ENCODE results near the gene RASGRP2. TPM values are rescaled to one million over a fixed set of nuclear protein-coding genes. Genes with fewer than 3 reads are reported as not detected.

Gene RASGRP2
- total RNA-seq, 1 donor from 2014 or later: 30.8 TPM

DNA sequence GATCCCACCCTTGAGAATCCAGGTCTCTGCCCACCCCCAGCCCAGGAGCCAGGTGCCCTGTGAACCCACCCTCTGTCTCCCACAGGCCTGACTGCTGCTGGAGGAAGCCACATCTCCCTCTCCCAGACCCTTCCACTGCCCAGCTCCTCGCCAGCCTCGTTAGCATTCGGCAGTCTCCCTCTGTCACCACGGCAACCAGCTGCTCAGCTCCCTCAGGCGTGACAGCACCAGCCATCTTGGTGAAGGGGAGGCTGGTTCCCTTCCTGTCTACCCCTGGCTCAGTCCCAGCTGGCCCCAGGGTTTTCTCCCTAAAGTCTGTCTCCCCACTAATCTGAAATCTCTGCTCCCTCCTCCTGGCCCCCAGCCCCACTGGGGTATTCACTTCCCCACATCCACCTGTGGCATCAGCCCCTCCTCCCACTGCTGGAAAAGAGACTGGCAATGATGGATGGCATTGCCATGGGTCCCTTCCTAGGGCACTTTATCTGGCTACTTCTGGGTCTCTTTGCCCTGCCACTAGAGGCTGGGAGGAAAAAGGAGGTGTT, 49.0 kb downstream of the RASGRP2 start:
- DNase-seq: peak; percentile 66

- no peak for DNase-seq
These were observed 49.8 kb downstream of the RASGRP2 start for GRCh38 chr11:64694026-64694755.

- DNase-seq: no peak
These were observed 51.1 kb downstream of the RASGRP2 start for GRCh38 chr11:64692764-64693331.

DNA sequence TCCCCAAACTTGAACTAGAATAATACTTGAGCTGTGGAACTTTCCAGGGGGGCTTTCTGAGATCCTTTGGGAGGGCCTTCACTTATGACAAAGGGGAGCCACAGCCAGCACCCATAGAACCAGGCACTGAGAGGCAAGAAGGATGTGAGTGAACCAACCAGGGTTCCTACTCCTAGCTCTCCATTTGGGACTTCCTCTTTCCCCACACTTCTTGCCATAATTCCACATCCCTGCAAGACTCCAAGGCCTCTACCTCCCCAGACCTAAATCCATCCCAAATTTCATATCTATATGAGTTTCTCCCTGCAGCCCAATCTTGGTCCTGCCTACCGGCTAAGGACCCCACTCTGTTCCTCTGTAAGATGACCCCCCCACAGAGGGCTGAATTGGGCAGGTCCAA, 52.4 kb downstream of the RASGRP2 start:
- no peak for DNase-seq

- no peak for DNase-seq
These were observed 53.7 kb downstream of the RASGRP2 start for GRCh38 chr11:64690235-64690634.

DNA sequence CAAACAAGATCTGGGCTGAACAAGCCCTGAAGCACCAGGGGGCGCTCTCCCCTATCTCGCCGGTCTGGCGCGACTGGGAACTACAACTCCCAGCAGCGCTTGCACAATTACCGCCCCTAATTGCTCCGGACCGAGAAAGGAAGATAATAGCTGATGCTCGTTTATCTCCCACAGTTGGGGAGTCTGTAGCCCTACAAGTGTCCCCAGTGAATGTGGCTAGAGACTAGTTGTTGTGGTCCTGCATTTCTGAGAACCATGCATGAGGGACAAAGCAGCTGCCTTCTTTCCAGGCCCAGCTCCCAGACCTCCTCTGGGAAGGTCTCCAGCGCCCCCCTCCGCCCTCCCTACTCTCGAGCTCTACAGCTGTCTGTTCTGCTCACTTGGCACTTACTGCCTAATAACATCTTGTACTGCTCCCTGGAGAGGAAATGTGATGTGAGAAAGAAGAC, 55.4 kb downstream of the RASGRP2 start:
- DNase-seq: peak; percentile 97

DNA sequence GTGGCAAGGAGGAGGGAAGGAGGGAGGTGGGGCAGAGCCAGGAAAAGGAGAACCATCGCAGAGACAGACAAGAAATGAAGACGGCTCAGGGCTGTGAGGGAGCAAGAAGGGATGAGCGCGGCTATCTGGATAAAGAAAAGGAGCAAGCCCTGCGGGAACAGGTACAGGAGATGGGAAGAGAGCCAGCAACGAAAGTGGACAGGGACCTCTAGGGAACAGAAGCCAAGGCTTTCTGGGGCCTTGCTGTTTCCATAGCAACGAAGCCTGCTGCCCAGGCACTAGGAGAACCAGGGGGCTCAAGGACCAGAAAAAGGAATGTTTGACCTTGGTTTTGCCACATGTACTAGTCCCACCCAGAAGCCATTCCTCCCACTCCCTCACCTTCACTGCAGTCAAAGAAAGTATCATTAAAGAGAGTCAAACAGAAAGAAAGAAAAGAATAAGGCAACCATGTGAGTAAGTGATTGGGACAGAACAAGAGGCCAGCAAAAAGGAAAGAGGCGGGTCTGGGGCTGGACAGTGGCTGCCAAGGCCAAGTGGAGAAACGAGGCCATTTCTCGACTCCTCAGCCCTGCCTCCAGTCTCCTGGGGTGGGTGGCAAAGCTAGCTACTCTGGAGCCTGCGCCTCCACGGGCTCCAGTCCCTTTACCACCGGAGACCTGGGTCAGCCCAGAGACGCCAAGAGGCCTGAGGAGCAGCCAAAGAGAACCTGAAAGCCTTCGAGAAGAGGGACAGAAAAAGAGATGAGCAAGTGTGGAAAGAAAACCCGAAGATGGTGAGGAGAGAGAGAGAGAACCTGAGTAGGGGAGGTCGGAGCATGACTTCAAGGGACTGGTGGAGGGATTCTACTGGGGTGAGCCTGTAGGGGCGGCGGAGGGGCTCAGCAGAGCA, 56.1 kb downstream of the RASGRP2 start:
- DNase-seq: no peak

DNA sequence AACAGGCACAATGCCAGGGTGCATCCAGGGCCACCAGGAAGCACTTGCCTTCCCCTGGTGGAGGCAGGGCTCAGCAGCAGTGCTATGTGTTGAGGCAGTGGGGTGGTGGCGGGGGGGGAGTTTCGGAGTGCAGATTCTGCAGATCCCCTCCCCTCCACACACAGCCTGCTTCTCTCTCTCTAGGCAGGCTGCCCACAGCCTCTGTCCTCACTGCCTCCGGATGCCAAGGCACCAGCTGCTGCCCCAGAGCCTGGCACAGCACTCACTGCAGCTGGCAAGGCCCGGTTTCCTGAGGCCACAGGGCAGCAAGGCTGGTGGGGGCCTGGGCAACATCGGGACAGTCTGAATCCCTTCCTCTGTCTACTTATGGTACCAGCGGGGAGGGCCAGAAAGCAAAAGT, 56.7 kb downstream of the RASGRP2 start:
- peak; percentile 94 for DNase-seq

- DNase-seq: no peak
These were observed 57.3 kb downstream of the RASGRP2 start for GRCh38 chr11:64686466-64687170.

GRCh38 chr11:64685536-64685935, 58.4 kb downstream of the RASGRP2 start:
- no peak for DNase-seq

DNA sequence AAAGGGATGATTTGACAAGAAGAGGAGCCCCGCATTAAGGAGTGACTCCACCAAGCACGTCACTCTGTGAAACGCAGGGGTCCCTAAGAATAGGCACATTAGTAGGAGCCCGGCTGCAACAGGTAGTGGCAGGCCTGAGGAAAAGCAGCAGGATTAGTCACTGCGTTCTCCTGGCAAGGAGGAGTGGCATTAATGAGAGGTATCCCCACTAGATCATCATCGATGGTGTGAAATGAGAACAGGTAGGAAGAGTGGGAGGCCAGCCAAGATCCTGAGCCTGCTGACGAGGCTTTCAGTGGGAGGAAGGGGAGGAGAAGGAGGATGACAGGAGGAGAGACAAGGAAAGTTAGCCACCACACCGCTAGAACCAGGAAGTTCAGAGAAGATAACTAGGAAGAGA, 59.6 kb downstream of the RASGRP2 start:
- DNase-seq: no peak

- DNase-seq: no peak
These were observed 62.8 kb downstream of the RASGRP2 start for GRCh38 chr11:64681171-64681570.

- DNase-seq: no peak
These were observed 64.1 kb downstream of the RASGRP2 start for GRCh38 chr11:64679846-64680245.

GRCh38 chr11:64677441-64678023, 66.4 kb downstream of the RASGRP2 start:
- no peak for DNase-seq

Other genes starting within 250 kb of the RASGRP2 start
- not detected for gene SLC22A11, start 188.2 kb downstream of the RASGRP2 start, total RNA-seq
- gene SLC22A12, start 152.9 kb downstream of the RASGRP2 start, total RNA-seq: not detected
- gene NRXN2, start 20.9 kb downstream of the RASGRP2 start, total RNA-seq: 13.8 TPM
- 584 TPM for gene PYGM, start 15.8 kb upstream of the RASGRP2 start, total RNA-seq
- gene SF1, start 34.4 kb upstream of the RASGRP2 start, total RNA-seq: 121 TPM
- gene MAP4K2, start 59.1 kb upstream of the RASGRP2 start, total RNA-seq: 13.1 TPM
- 16.1 TPM for gene MEN1, start 66.4 kb upstream of the RASGRP2 start, total RNA-seq
- 5.7 TPM for gene CDC42BPG, start 100.5 kb upstream of the RASGRP2 start, total RNA-seq
- 86.0 TPM for gene EHD1, start 134.5 kb upstream of the RASGRP2 start, total RNA-seq
- gene ATG2A, start 173.1 kb upstream of the RASGRP2 start, total RNA-seq: 13.3 TPM
- gene PPP2R5B, start 180.5 kb upstream of the RASGRP2 start, total RNA-seq: 6.1 TPM
- not detected for gene GPHA2, start 191.8 kb upstream of the RASGRP2 start, total RNA-seq
- not detected for gene MAJIN, start 228.0 kb upstream of the RASGRP2 start, total RNA-seq